Measurements from ENCODE around the gene MAGEA3. TPM values are rescaled to one million over a fixed set of nuclear protein-coding genes. Genes with fewer than 3 reads are reported as not detected.
"Not testable (repeated sequence)": the region's sequence is repeated elsewhere in the genome, so short reads cannot be mapped to it uniquely, and the experiment has no call there.

The MAGEA3 gene, protein sequence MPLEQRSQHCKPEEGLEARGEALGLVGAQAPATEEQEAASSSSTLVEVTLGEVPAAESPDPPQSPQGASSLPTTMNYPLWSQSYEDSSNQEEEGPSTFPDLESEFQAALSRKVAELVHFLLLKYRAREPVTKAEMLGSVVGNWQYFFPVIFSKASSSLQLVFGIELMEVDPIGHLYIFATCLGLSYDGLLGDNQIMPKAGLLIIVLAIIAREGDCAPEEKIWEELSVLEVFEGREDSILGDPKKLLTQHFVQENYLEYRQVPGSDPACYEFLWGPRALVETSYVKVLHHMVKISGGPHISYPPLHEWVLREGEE
- 0.34 TPM in 1 of 2 replicates, not detected in the other for total RNA-seq (2014; rRNA removed; shearing (Covaris generic))

GRCh38 chrX:152697952-152698931, at the start of gene MAGEA3:
MAGEA3 (plus strand) TSS chrX:152698794; CDS start chrX:152700833, 2,039 bp downstream.
- H3K9me3 ChIP-seq (replicated peaks); H3K27ac ChIP-seq; H3K4me3 ChIP-seq; H3K36me3 ChIP-seq; DNase-seq (ENCODE audit: low read depth in 1 of 2, low spot score in 2 of 2); H3K4me1 ChIP-seq (replicated peaks); H3K27me3 ChIP-seq (replicated peaks): not testable (repeated sequence)

DNA sequence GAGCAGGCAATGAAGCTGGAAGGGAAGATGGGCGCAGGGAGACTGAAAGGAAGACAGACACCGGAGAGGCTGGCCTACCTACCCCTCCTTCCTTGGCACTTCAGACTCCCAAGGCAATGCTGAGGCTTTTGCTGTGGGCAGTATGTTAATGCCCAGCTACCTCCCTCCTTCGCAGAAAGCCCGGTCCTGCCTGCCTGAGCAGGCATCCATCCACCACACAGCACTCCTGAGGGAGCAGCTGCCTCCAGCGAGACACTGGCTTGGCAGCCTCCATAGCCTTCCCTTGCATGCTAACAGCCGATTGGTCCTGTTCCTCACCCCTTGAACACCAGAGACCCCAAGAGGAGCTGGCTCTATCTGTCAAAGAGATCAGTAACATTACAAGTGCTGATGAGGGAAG, 46.5 kb upstream of the MAGEA3 start:
- Histone ChIP-seq H3K36me3 (no peaks in the 10 kb centered on the region), H3K9me3 (replicated peaks) (no peaks in the 10 kb centered on the region), H3K27ac (no peak overlapping the region), H3K4me3 (no peak overlapping the region), H3K27me3 (replicated peaks) (no peaks in the 10 kb centered on the region), H3K4me1 (replicated peaks) (no peaks in the 10 kb centered on the region)
- no peak for DNase-seq (ENCODE audit: low read depth in 1 of 2, low spot score in 2 of 2)

DNA sequence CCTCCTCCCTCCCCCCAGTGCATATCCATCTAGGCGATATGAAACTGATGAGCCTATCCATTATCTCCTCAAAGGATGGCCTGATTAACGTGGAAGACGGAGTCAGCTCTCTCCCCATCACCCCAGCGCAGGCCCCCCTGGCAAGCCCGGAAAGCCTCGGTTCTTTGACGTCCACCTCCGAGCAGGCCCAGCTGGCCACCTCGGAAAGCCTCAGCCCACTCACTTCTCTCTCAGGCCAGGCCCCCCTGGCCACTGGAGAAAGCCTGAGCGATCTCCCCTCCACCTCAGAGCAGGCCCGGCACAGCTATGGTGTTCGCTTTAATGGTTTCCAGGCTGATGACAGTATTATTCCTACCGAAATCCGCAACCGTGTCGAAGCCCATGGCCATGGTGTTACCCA, 46.1 kb upstream of the MAGEA3 start:
- H3K4me1 ChIP-seq (replicated peaks): no peaks in the 10 kb centered on the region
- no peak for DNase-seq (ENCODE audit: low read depth in 1 of 2, low spot score in 2 of 2)
- H3K36me3 ChIP-seq: no peaks in the 10 kb centered on the region
- no peaks in the 10 kb centered on the region for H3K27me3 ChIP-seq (replicated peaks)
- H3K27ac ChIP-seq: no peak overlapping the region
- H3K9me3 ChIP-seq (replicated peaks): no peaks in the 10 kb centered on the region
- no peak overlapping the region for H3K4me3 ChIP-seq

- DNase-seq (ENCODE audit: low read depth in 1 of 2, low spot score in 2 of 2): no peak
- no peaks in the 10 kb centered on the region for H3K27me3 ChIP-seq (replicated peaks)
- H3K4me1 ChIP-seq (replicated peaks): no peaks in the 10 kb centered on the region
- no peaks in the 10 kb centered on the region for H3K9me3 ChIP-seq (replicated peaks)
- no peaks in the 10 kb centered on the region for H3K36me3 ChIP-seq
- H3K4me3 ChIP-seq: no peak overlapping the region
- no peak overlapping the region for H3K27ac ChIP-seq
These were observed 42.5 kb upstream of the MAGEA3 start for GRCh38 chrX:152656087-152656486.

DNA sequence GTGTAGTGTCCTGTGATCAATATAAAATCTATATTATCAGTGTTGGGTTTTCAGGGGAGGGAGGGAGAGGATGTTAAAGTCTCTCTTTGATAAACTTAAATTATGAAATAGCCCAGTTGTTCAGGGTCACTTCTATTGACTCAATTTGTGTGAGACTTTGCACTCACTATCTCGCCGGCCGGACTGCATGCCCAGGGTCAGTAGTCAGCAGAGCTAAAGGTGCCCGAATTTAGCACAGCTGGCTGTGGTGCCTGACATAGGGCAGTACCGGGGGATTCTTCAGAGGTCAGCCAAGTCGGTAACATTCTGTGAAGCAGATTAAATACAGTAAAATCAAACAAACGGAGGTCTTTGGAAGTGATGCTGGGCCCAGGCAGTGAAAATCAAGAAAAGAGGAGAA, 41.7 kb upstream of the MAGEA3 start:
- no peaks in the 10 kb centered on the region for H3K4me1 ChIP-seq (replicated peaks)
- H3K36me3 ChIP-seq: no peaks in the 10 kb centered on the region
- no peak for DNase-seq (ENCODE audit: low read depth in 1 of 2, low spot score in 2 of 2)
- H3K4me3 ChIP-seq: no peak overlapping the region
- no peaks in the 10 kb centered on the region for H3K27me3 ChIP-seq (replicated peaks)
- H3K27ac ChIP-seq: no peak overlapping the region
- no peaks in the 10 kb centered on the region for H3K9me3 ChIP-seq (replicated peaks)

GRCh38 chrX:152658302-152658701, 40.3 kb upstream of the MAGEA3 start:
- no peaks in the 10 kb centered on the region for H3K27me3 ChIP-seq (replicated peaks)
- no peak for DNase-seq (ENCODE audit: low read depth in 1 of 2, low spot score in 2 of 2)
- H3K4me1 ChIP-seq (replicated peaks): no peaks in the 10 kb centered on the region
- no peaks in the 10 kb centered on the region for H3K9me3 ChIP-seq (replicated peaks)
- no peak overlapping the region for H3K4me3 ChIP-seq
- H3K27ac ChIP-seq: no peak overlapping the region
- no peaks in the 10 kb centered on the region for H3K36me3 ChIP-seq

DNA sequence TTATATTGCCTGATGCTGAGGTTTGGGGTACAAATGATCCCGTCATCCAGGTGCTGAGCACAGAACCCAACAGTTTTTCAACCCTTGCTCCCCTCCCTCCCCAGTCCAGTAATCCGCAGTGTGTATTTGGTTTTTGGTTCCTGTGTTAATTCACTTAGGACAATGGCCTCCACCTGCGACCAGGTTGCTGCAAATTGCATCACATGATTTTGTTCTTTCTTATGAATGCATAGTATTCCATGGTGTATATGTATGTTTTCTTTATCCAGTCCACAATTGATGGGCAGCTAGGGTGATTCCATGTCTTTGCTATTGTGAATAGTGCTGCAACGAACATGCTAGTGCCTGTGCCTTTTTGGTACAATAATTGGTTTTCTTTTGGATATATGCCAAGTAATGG, 35.5 kb upstream of the MAGEA3 start:
- Histone ChIP-seq H3K27ac (no peak overlapping the region), H3K36me3 (no peaks in the 10 kb centered on the region)

GRCh38 chrX:152674135-152674534, 24.5 kb upstream of the MAGEA3 start:
- Histone ChIP-seq H3K4me3 (no peak overlapping the region), H3K27ac (no peak overlapping the region), H3K27me3 (replicated peaks) (no peaks in the 10 kb centered on the region), H3K4me1 (replicated peaks) (no peaks in the 10 kb centered on the region), H3K9me3 (replicated peaks) (no peaks in the 10 kb centered on the region), H3K36me3 (no peaks in the 10 kb centered on the region)
- no peak for DNase-seq (ENCODE audit: low read depth in 1 of 2, low spot score in 2 of 2)

More for the DNA sequence above, 35.5 kb upstream of the MAGEA3 start:
- no peaks in the 10 kb centered on the region for H3K9me3 ChIP-seq (replicated peaks)
- H3K4me1 ChIP-seq (replicated peaks): no peaks in the 10 kb centered on the region
- no peak for DNase-seq (ENCODE audit: low read depth in 1 of 2, low spot score in 2 of 2)
- no peaks in the 10 kb centered on the region for H3K27me3 ChIP-seq (replicated peaks)
- no peak overlapping the region for H3K4me3 ChIP-seq

- DNase-seq (ENCODE audit: low read depth in 1 of 2, low spot score in 2 of 2); H3K9me3 ChIP-seq (replicated peaks); H3K4me3 ChIP-seq; H3K27me3 ChIP-seq (replicated peaks); H3K4me1 ChIP-seq (replicated peaks); H3K36me3 ChIP-seq; H3K27ac ChIP-seq: not testable (repeated sequence)
These were observed 23.9 kb upstream of the MAGEA3 start for GRCh38 chrX:152674652-152675051.

- H3K27ac ChIP-seq; H3K4me3 ChIP-seq; H3K27me3 ChIP-seq (replicated peaks); H3K9me3 ChIP-seq (replicated peaks); H3K36me3 ChIP-seq; H3K4me1 ChIP-seq (replicated peaks); DNase-seq (ENCODE audit: low read depth in 1 of 2, low spot score in 2 of 2): not testable (repeated sequence)
These were observed 17.6 kb upstream of the MAGEA3 start for GRCh38 chrX:152681012-152681411.

GRCh38 chrX:152700390-152700789, 1.8 kb downstream of the MAGEA3 start:
- H3K9me3 ChIP-seq (replicated peaks); H3K4me3 ChIP-seq; H3K36me3 ChIP-seq; DNase-seq (ENCODE audit: low read depth in 1 of 2, low spot score in 2 of 2); H3K4me1 ChIP-seq (replicated peaks); H3K27me3 ChIP-seq (replicated peaks); H3K27ac ChIP-seq: not testable (repeated sequence)

DNA sequence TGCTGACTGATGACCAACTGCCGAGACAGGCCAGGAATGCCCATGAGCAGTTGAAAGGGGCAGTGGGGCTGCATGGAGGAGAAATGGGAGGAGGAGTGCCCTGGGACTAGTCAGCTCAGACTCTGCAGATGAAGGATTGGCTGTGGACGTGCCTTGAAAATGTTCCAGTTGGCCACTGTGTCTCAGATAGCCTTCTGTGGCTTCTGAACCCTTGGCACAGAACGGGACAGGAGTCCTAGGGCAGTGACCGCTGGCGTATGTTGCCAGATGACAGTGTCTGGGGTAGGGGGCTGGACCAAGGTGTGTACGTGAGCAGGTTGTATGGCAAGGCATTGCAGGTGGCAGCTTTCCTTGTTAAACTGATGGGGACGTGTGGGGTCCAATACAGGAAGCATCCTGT, 7.9 kb downstream of the MAGEA3 start:
- DNase-seq (ENCODE audit: low read depth in 1 of 2, low spot score in 2 of 2); H3K27me3 ChIP-seq (replicated peaks); H3K27ac ChIP-seq; H3K4me1 ChIP-seq (replicated peaks); H3K4me3 ChIP-seq; H3K36me3 ChIP-seq; H3K9me3 ChIP-seq (replicated peaks): not testable (repeated sequence)

DNA sequence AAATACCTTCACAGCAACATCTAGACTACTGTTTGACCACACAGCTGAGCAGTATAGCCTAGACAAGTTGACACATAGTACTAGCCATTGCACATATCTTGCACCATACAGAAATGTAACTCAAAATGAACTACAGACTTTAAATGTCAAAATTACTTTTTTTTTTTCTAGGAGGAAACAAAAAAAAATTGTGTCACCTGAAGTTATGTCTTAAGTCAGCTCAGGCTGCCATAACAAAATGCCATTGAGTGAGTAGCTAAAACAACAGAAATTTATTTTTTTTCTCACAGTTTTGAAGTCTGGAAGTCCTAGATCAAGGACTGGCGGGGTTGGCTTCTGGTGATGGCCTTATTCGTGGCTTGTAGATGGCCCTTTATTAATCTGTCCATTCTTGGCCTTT, 10.6 kb downstream of the MAGEA3 start, which contains the start of gene CSAG2:
Gene CSAG2 (minus strand): TSS at position 101 of the 400 bp plus-strand sequence. CDS start 161 bp downstream, outside the sequence.
- not testable (repeated sequence) for DNase-seq (ENCODE audit: low read depth in 1 of 2, low spot score in 2 of 2); H3K36me3 ChIP-seq; H3K27ac ChIP-seq; H3K9me3 ChIP-seq (replicated peaks); H3K4me3 ChIP-seq; H3K27me3 ChIP-seq (replicated peaks); H3K4me1 ChIP-seq (replicated peaks)

GRCh38 chrX:152713195-152713594, 14.6 kb downstream of the MAGEA3 start:
- not testable (repeated sequence) for H3K4me1 ChIP-seq (replicated peaks); DNase-seq (ENCODE audit: low read depth in 1 of 2, low spot score in 2 of 2); H3K36me3 ChIP-seq; H3K27me3 ChIP-seq (replicated peaks); H3K9me3 ChIP-seq (replicated peaks); H3K4me3 ChIP-seq; H3K27ac ChIP-seq

All from SJSA1 (cell line).